ACHN (cell line): Measurements from ENCODE around the gene FN3KRP.
A peak's percentile ranks its signal among the peaks of the same experiment; 100 is the strongest.
"Not testable (repeated sequence)": the region's sequence is repeated elsewhere in the genome, so short reads cannot be mapped to it uniquely, and the experiment has no call there.

Experiments
- DNase-seq: peaks from one replicate; pipeline ENCODE4 v3.0.0-alpha.2; 2015
- in situ Hi-C: cut with HindIII; loops from 2 replicates; pipeline ENCODE4 v1.10.0; 2017; ENCODE audit warnings: low sequenced_read_pairs, low pct_ligation_motif_present, low pct_unique_long_range_greater_than_20kb

The FN3KRP gene

GRCh38 chr17:82734987-82735866 lies 18.7 kb downstream of the FN3KRP start, which contains the start of gene FN3K:
FN3K (plus strand) TSS chr17:82735615; CDS start chr17:82735637, 22 bp downstream.
- in situ Hi-C loops = no loop called here
- DNase-seq = peak; percentile 52

DNA sequence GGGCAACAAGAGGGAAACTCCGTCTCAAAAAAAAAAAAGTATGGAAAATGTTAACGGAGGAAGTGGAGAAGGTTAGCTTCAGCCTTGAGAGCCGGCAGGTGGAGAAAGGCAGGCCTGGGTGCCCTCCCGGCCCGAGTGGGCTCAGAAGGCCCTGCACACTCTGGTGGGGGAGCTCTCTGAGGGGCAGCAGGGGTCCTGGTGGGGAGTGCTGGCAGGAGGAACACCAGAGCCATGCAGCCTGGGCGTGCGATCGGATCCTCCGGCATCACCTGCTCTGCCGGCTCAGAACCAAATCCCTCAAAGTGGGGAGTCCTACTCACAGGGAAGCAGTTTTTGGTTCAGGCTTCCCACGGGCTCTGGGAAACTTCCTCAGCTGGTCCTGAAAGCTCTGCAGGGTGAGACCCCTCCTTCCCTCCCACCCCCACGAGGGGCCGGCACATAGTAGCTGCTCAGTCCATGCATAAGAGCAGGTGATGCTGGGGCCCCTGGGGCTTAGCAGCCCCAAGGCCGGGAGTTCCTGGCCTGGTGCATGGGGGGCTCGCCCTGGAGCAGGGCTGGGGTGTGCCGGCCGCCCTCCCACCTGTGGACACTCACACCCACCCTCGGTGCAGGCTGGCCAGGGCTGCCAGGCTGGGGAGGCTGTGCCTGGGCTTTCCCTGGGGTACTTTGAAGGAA lies 20.1 kb downstream of the FN3KRP start:
- DNase-seq = no peak
- in situ Hi-C loops = no loop called here

GRCh38 chr17:82737967-82738877 lies 21.7 kb downstream of the FN3KRP start:
- DNase-seq = no peak
- in situ Hi-C loops = no loop called here

GRCh38 chr17:82740906-82741759 lies 24.6 kb downstream of the FN3KRP start:
- in situ Hi-C loops = no loop called here
- DNase-seq = no peak

DNA sequence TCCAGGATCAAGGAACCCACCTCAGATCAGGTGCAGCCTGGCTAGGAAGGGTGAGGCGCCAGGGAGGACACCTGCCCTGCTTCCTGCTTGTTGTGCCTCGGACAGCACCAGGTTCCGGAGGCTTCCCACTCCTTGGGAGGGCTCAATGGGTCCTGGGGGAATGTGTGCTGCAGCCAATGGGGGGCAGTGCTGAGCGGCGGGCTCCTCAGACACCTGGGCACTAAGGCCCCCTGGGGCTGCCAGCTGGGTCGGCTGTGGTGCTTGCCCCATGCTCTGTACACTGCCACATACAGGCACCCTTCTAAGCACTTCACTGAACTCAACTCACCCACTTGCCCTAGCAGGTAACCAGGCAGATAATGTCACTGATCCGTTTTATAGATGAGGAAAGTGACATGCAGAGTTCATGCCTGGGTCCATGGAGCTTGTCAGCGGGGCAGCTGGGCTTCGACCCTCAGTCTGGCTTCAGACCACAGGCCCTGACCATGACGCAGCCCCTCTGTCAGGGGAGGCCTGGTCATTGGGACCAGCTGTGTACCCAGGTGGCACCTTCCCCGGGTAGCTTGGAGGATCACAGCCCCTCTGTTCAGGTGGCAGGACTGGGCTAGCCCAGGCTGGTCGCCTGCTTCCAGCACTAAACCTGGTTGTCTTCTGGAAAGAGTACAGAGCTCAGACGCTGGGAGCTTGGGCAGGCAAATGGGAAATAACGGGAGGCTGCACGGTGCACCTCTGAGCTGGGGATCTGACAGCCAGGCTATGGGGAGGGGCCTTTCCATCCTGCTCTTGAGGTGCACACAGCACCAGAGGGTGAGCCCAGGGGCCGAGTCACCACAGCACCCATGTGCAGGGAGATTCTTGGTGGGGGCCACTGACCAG lies 27.1 kb downstream of the FN3KRP start:
- DNase-seq = no peak
- in situ Hi-C loops = no loop called here

DNA sequence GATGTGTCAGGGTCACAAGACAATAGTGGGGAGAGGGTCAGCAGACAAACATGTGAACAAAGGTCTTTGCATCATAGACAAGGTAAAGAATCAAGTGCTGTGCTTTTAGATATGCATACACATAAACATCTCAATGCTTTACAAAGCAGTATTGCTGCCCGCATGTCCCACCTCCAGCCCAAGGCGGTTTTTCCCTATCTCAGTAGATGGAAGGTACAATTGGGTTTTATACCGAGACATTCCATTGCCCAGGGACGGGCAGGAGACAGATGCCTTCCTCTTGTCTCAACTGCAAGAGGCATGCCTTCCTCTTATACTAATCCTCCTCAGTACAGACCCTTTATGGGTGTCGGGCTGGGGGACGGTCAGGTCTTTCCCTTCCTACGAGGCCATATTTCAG lies 28.2 kb downstream of the FN3KRP start:
- in situ Hi-C loops = not testable (repeated sequence)

GRCh38 chr17:82745524-82745923 lies 29.0 kb downstream of the FN3KRP start:
- no peak for DNase-seq
- in situ Hi-C loops = no loop called here

More for the DNA sequence above, 28.2 kb downstream of the FN3KRP start:
- DNase-seq = not testable (repeated sequence)

DNA sequence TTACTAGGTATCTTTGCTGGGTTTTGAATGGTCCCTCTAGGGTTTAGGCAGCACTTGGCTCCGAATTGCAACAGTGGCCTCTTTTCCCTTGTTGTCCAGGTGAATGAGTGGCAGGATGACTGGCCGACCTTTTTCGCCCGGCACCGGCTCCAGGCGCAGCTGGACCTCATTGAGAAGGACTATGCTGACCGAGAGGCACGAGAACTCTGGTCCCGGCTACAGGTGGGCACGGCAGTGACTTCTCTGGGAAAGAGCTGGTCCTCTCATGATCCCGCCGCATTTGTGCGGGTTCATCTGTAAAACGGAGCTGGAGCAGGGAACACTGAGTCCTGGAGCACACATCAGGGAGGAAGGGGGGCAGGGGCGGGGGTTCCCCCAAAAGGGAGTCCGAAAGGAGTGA lies 32.2 kb downstream of the FN3KRP start:
- no peak for DNase-seq
- in situ Hi-C loops = no loop called here

- in situ Hi-C loops = no loop called here
- DNase-seq = no peak
These were observed 33.9 kb downstream of the FN3KRP start for GRCh38 chr17:82750241-82750908.

DNA sequence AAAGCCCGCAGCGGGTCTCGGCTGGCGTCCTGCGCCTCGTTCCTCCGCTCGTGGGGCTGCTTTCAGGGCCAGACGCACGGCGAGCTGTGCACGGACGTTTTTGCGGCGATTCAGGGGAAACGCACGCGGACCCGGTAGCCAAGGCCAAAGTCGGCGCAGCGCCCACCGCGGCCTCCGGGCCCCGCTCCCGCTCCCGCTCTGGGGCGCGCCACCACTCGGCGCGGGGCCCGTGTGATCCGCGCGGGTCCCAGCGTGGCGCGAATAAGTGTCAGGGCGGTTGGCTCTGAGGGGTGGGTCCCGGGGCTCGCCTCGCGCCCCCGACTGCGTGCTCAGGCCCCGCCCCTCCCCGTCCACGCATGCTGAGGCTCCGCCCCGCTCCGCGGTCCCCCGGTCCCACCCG lies 34.7 kb downstream of the FN3KRP start:
- no peak for DNase-seq
- in situ Hi-C loops = no loop called here

DNA sequence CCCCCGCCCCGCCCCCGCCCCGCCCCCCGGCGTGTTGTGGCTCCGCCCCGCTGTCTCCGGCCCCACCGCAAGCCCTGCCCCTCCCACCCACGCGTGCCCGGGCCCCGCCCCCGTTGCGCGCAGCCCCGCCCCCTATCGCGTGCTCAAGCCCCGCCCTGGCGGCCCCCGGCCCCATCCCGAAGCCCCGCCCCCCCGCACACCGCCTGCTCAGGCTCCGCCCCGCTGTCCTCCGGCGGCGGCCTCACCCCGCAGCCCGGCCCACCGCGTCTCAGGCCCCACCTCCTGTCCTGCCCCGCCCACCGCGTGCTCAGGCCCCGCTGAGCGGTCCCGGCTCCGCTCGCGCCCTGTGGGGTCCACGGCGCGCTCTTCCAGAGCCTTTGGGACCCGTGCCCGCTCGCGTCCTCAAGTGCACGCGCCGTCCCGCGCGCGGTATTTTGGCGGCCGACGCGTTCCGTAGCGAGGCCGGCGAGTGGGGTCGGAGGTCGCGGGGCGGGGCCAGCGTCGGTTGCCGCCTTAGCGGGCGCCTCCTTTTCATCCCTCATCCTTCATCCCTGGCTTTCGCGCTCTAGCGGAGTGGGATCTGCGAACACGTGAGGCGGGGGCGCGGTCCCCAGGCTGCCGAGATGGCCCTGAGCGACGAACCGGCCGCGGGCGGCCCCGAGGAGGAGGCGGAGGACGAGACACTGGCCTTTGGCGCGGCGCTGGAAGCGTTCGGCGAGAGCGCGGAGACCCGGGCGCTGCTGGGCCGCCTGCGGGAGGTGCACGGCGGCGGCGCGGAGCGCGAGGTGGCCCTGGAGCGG lies 35.3 kb downstream of the FN3KRP start, which contains the start of gene TBCD:
TSS of gene TBCD (plus strand) at position 495 of the 800 bp plus-strand sequence. CDS start at position 624, 129 bp downstream.
- DNase-seq = peak; percentile 87
- in situ Hi-C loops = no loop called here

DNA sequence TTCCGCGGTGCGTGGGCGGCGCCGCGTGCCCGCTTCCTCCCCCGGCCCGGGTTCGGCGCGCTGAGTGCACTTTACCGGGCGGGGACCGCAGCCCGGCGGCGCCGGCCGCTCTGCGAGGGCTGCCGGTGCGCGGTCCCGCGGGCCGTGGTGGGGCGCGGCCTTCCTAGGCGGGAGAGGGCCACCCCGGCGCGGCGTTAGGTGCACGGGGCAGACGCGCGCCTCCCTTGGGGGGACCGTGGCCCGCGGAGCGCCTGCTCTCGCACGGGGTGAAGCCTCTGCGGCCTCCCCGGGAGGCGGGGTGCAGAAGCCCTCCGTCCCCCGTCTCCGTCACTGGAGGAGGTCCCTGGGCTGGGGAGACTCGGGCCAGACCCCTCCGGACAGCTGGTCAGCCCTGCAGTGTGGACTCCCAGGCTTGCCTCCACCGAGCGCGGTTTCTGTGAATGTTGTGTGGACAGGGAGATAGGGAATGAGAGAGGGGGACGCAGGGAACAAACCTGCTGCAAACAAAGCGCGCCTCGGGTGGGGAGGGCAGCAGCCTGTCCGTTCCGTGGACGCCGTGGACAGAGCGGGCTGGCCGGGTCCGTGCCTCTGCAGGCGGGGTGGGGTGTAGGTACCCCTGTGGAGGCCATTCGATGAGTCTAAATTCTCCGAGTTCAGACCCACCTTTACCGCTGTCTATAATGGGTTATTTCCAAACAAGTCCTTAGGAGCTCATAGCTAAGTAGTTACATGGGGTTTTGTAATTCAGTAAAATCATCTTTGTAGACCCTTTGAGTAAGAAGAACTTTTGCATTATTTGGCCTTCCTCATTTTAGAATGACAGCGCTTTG lies 36.1 kb downstream of the FN3KRP start:
- peak; percentile 36 for DNase-seq
- in situ Hi-C loops = no loop called here

- in situ Hi-C loops = no loop called here
- no peak for DNase-seq
These were observed 36.6 kb downstream of the FN3KRP start for GRCh38 chr17:82753201-82753464.

DNA sequence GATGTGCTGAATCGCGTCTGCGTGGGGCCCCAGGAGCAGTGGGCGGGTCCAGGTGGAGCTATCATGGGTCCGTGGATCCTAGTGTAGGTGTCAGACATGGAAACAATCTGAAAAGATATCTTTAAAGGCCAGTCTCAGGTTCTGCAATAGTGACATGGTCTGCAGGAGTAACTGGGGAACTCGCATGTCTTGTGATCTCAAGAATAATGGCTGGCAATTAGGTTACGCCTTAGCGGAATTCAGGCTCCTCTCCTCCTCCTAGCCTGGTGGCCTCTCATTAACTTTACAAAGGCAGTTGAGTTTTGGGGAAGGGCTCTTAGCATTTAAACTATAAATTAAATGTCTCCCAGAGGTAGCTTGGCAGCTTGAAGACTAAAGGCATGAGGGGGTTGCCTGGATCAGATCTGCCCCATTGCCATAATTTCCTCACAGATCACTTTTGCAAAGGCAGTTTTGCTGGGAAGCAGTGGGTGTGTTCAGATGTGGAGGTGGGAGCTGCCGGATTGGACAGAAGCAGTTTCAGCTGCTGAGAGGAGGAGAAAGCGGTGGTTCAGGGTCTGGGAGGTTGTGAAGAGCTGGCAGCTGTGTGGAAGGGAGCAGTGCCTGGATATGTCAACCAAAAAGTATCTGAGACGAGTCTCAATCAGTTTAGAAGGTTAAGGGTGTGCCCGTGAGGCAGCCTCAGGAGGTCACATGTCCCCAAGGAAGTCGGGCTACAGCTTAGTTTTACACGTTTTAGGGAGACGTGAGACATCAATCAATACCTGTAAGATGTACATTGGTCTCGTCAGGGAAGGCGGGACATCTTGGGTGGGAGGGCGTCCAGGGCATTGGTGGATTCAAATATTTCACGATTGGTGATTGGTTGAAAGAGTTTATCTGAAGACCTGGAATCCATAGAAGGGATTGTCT lies 38.0 kb downstream of the FN3KRP start:
- no peak for DNase-seq
- in situ Hi-C loops = no loop called here
